A673 (cell line): ENCODE data around the gene GMDS. TPM values are rescaled to one million over a fixed set of nuclear protein-coding genes. Genes with fewer than 3 reads are reported as not detected.

Source experiments
- BruUV-seq: library from RNA; stranded (reverse); fragments of 400-500 nt; replicated peaks from 2 replicates; lab custom pipeline; 2021; lab: Mats Ljungman, UMichigan
- CTCF ChIA-PET: fragments of 300-600 bp; sonication (Branson Sonifier 250); formaldehyde crosslinking; loops from one replicate; lab custom pipeline; 2022; ENCODE audit warnings: antibody characterized with exemption; lab: Charles Lee
- POLR2A ChIA-PET: fragments of 300-600 bp; sonication (Branson Sonifier 250); formaldehyde crosslinking; loops from one replicate; lab custom pipeline; 2022; ENCODE audit warnings: antibody characterized with exemption; ENCODE audit not compliant: low non-redundant PET; lab: Charles Lee
- DNase-seq: peaks from one replicate; pipeline ENCODE4 v3.0.0-alpha.2; 2015; ENCODE audit warnings: low spot score
- H3K27ac ChIP-seq: fragments of 200-600 bp; sonication (generic); 2 replicates; pipeline ENCODE4 v1.5.1; 2016; ENCODE audit warnings: mixed run types, low read depth, mild to moderate bottlenecking, mixed read lengths, antibody characterized with exemption, low read length; ENCODE audit not compliant: poor library complexity, severe bottlenecking
- H3K27me3 ChIP-seq: fragments of 200-600 bp; sonication (generic); replicated peaks from 2 replicates; pipeline ENCODE4 v1.6.1; 2017; ENCODE audit warnings: mixed run types, low read depth, mild to moderate bottlenecking, mixed read lengths, antibody characterized with exemption, low read length; ENCODE audit not compliant: insufficient read depth, poor library complexity
- H3K36me3 ChIP-seq: fragments of 200-600 bp; sonication (generic); 2 replicates; pipeline ENCODE4 v1.6.1; 2016; ENCODE audit warnings: mixed run types, mild to moderate bottlenecking, mixed read lengths, antibody characterized with exemption, low read length; ENCODE audit not compliant: insufficient read depth, poor library complexity, severe bottlenecking
- H3K4me1 ChIP-seq: fragments of 200-600 bp; sonication (generic); 2 replicates; pipeline ENCODE4 v1.6.1; 2017; ENCODE audit warnings: mixed run types, mild to moderate bottlenecking, mixed read lengths, antibody characterized with exemption, low read length; ENCODE audit not compliant: insufficient read depth, poor library complexity, severe bottlenecking
- H3K4me3 ChIP-seq: fragments of 200-600 bp; sonication (generic); 2 replicates; pipeline ENCODE4 v1.5.1; 2016; ENCODE audit warnings: low read depth, mixed run types, mild to moderate bottlenecking, mixed read lengths, low read length; ENCODE audit not compliant: poor library complexity, severe bottlenecking
- H3K9me3 ChIP-seq: fragments of 200-600 bp; sonication (generic); 2 replicates; pipeline ENCODE4 v1.6.1; 2016; ENCODE audit warnings: mixed run types, low read depth, mild to moderate bottlenecking, mixed read lengths, antibody characterized with exemption, low read length; ENCODE audit not compliant: poor library complexity, severe bottlenecking
- CTCF ChIP-seq: fragments of 300-800, 200-600 bp; sonication (generic); conservative IDR thresholded peaks from 2 replicates; pipeline ENCODE4 v1.5.1; 2017; ENCODE audit warnings: low read depth, mild to moderate bottlenecking, antibody characterized with exemption, low read length, moderate library complexity, mixed read lengths
- EZH2 ChIP-seq: fragments of 200-600 bp; sonication (generic); IDR thresholded peaks from 2 replicates; pipeline ENCODE4 v1.6.1; 2017; ENCODE audit warnings: borderline replicate concordance, low read depth, mild to moderate bottlenecking, mixed read lengths, antibody characterized with exemption, low read length; ENCODE audit not compliant: poor library complexity, severe bottlenecking
- intact Hi-C: fragments of 100-400 bp; cut with micrococcal nuclease; formaldehyde crosslinking; loops from one replicate; pipeline ENCODE4 v1.10.0; 2022; ENCODE audit not compliant: unreplicated experiment
- total RNA-seq: library from RNA; stranded (reverse); gene quantifications from 2 replicates; pipeline ENCODE4 v1.2.3, GENCODE V29; 2021

The GMDS gene
- total RNA-seq, 1 experiment from 2014 or later: 15.2 TPM

DNA sequence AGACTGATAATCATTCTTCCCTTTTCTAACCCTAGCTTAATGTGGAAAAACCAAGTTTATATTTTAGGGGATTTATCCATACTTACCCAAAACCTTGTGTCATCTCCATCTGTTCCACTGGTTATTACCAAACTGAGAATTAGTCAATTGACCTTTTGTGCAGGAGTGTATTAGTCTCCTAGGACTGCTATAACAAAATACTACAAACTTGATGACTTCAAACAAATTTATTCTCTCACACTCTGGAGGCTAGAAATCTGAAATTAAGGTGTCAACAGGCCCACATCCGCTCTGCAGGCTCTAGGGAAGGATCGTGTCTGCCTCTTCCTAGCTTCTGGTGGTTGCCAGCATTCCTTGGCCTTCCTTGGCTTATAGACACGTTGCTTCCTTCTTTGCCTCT is 12.7 kb upstream of the GMDS start:
- Histone ChIP-seq H3K4me1 (no peaks in the 10 kb centered on the region), H3K9me3 (no peaks in the 10 kb centered on the region), H3K4me3 (no peak overlapping the region), H3K27me3 (no peaks in the 10 kb centered on the region), H3K27ac (no peak overlapping the region), H3K36me3 (no peaks in the 10 kb centered on the region)
- no peak for DNase-seq
- TF ChIP-seq CTCF: no peak
- no peak for TF ChIP-seq EZH2
- BruUV-seq: no TSS peak
- ChIA-PET CTCF (no interaction called here), POLR2A (no interaction called here)
- intact Hi-C loops: no loop called here

GRCh38 chr6:2257363-2257762 is 12.0 kb upstream of the GMDS start:
- CTCF ChIA-PET: no interaction called here
- BruUV-seq: no TSS peak
- TF ChIP-seq EZH2 (no peak), CTCF (no peak)
- no peaks in the 10 kb centered on the region for H3K36me3 ChIP-seq
- H3K4me3 ChIP-seq: no peak overlapping the region
- H3K27me3 ChIP-seq: no peaks in the 10 kb centered on the region
- POLR2A ChIA-PET: no interaction called here
- H3K27ac ChIP-seq: no peak overlapping the region
- H3K9me3 ChIP-seq: no peaks in the 10 kb centered on the region
- no peaks in the 10 kb centered on the region for H3K4me1 ChIP-seq
- intact Hi-C loops: no loop called here
- DNase-seq: no peak

- Histone ChIP-seq H3K4me3 (no peak overlapping the region), H3K4me1 (no peaks in the 10 kb centered on the region), H3K9me3 (no peaks in the 10 kb centered on the region), H3K36me3 (no peaks in the 10 kb centered on the region), H3K27me3 (no peaks in the 10 kb centered on the region), H3K27ac (no peak overlapping the region)
- DNase-seq: no peak
- TF ChIP-seq EZH2 (no peak), CTCF (no peak)
- ChIA-PET CTCF (no interaction called here), POLR2A (no interaction called here)
- intact Hi-C loops: no loop called here
- BruUV-seq: no TSS peak
Measured at GRCh38 chr6:2254747-2255146, 9.3 kb upstream of the GMDS start.
